GM12891 (cell line): Measurements from ENCODE around the gene ATF1.

ENCODE experiments used
- DNase-seq: peaks from one replicate; pipeline ENCODE4 v3.0.0; 2011; ENCODE audit warnings: low spot score; ENCODE audit not compliant: insufficient read length
- FAIRE-seq: peaks from 2 replicates; lab custom pipeline; 2011; peaks lifted over from hg19 to GRCh38; lab: Jason Lieb, UNC
- PAX5 ChIP-seq: IDR thresholded peaks from 2 replicates; pipeline ENCODE4 v1.6.1; 2011; ENCODE audit warnings: low read length, moderate library complexity, mild to moderate bottlenecking; ENCODE audit not compliant: insufficient read depth, severe bottlenecking
- POLR2A ChIP-seq: IDR thresholded peaks from 2 replicates; pipeline ENCODE4 v1.6.1; 2011; ENCODE audit warnings: low read depth, low read length, control low read depth
- POLR2AphosphoS5 ChIP-seq: IDR thresholded peaks from 2 replicates; pipeline ENCODE4 v1.6.1; 2011; ENCODE audit warnings: low read depth, low read length, control low read depth
- POU2F2 ChIP-seq: IDR thresholded peaks from 2 replicates; pipeline ENCODE4 v1.6.1; 2011; ENCODE audit warnings: low read depth, mild to moderate bottlenecking, control low read depth, low read length, moderate library complexity
- SPI1 ChIP-seq: IDR thresholded peaks from 2 replicates; pipeline ENCODE4 v1.6.1; 2011; ENCODE audit warnings: low read depth, low read length, control low read depth
- TAF1 ChIP-seq: IDR thresholded peaks from 2 replicates; pipeline ENCODE4 v1.6.1; 2011; ENCODE audit warnings: low read depth, low read length, control low read depth

Gene ATF1

DNA sequence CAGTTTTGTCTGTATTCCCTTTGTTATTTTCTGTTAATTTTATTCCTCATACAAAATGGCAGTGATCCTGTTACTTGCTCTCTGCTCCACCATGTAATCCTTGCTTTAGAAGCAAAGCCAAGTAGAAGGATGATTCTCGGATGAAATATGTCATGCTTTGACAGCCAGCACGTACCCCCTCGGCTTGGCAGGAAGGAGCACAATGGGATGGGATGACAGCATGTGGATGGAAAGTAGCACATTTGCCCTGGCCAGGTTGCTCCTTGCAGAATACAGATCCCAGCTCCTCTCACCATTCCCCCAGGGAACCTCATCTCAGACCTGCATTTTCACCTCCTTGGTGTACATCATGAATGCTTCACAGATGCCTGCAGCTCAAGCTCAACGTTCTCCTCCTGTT lies 35.1 kb upstream of the ATF1 start:
- TF ChIP-seq PAX5 (no peak), POLR2A (no peak), POLR2AphosphoS5 (no peak), POU2F2 (no peak), SPI1 (no peak), TAF1 (no peak)
- FAIRE-seq = no peak

DNA sequence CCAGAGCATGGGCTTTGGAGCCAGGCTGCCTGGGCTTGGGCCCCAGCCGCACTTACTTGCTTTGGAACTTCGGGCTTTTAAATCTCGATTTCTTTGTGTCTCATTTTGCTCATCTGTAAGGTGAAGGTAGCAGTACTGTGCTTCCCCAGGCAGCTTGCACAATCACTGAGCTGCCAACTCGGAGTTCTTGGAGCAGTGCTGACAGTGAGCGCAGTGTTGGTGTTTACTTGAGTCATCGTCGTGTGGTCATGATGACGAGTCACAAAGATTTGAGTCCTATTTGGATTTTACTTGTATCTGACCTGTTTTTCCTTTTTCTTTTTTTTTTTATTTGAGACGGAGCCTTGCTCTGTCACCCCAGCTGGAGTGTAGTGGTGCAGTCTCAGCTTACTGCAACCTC lies 31.3 kb upstream of the ATF1 start:
- no peak for DNase-seq
- no peak for FAIRE-seq
- TF ChIP-seq POU2F2 (no peak), POLR2AphosphoS5 (no peak), PAX5 (no peak), TAF1 (no peak)

More for the DNA sequence above, 35.1 kb upstream of the ATF1 start:
- DNase-seq = no peak

DNA sequence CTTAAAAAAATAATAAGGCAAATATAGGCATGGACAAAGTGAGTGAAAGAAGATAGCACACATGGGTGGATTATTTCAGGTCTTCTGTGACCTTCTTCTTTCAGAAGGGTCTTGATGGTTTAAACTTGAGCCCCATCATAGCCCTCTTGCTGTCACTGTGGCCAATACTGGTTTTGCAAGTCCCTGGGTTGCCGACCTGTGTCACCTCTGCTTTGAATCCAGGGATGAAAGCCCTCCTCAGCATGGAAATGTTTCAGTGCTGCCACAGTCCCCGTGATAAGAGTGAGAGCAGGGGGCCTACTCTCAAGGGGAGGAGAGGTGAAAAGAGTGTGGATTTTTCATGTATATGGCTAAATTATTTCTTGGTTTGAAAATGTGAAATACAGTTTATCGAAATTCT lies 30.2 kb upstream of the ATF1 start:
- DNase-seq (no peak), FAIRE-seq (no peak)
- TF ChIP-seq POLR2A (no peak), POU2F2 (no peak), SPI1 (no peak), POLR2AphosphoS5 (no peak), PAX5 (no peak), TAF1 (no peak)

DNA sequence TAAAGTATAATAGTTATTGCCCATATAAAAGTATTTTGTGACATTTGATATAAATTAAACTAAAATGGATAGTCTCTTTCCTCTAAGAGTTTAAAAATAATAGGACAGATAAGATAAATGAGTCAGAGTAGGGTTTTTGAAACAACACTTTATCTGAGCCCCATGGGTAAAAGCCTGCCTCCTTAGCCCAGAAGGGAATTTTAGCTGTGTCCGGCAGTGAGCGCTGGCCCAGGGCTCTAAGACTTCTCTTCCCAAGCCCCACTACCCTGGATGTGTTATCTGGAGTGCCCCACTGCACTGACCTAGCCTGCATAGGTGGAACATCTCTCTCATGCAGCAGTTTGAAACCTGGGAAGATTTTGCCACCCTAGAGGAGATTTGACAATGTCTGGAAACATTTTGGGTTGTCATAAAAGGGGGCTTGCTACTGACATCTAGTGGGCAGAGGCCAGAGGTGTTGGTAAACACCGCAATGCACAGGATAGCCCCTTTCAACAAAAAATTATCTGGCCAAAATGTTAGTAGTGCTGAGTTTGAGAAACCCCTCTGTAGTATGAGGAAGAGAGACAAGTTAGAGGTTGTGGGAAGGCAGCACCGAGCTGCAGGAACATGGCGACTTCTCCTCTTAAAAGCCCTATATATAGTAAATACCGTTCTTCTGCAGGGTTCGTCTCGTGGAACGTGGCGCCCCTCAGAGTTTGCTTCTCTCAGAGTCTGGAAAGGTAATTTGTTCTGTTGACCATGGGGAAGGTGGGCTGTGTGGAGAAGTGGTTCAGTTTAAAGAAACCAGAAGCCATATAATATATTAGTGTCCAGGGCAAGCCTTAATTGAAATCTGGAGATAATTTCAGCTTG lies 29.3 kb upstream of the ATF1 start:
- TF ChIP-seq POLR2AphosphoS5 (no peak), POLR2A (no peak), TAF1 (no peak), SPI1 (no peak), POU2F2 (no peak), PAX5 (no peak)
- peak; percentile 5 for DNase-seq
- FAIRE-seq = peak; percentile 68

DNA sequence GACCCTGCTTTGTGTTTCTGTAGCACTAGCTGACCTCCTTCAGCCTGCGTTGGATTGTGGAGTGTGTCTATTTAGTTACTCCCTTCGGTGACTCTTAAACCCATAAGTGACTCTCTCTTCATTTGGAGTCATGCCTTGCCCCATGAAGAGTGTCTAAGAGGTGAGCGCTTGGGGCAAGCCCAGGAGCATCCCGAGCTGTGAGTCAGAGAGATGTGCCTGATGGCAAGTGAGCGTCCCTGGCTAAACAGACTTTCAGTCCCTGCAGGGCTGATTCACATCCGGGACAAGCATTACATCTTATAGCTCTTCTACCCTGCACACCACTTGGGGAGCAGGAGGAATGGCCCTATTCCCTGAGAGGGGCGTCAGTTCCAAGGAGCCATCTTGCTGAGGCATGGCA lies 24.3 kb upstream of the ATF1 start:
- TF ChIP-seq POLR2AphosphoS5 (no peak), POU2F2 (no peak)
- DNase-seq (no peak), FAIRE-seq (no peak)

DNA sequence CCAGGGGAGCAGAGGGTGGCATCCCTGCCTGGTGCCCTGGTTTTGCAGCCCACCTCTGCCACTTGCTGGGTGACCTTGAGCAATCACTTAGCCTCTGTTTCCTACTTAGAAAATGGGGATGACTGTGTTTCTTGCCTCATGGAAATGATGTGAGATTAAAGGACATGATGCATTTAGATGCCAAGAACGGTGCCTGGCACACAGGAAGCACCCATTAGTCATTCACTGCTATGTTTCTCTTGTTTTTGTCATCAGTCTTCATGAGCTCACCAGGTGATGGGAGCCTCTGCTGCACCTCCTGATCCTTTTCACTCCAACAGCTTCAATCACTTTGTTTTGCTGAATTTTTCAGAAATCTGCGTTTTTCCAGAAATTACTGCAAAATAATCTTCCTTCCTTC lies 23.6 kb upstream of the ATF1 start:
- DNase-seq (no peak), FAIRE-seq (no peak)
- TF ChIP-seq POU2F2 (no peak), TAF1 (no peak)

DNA sequence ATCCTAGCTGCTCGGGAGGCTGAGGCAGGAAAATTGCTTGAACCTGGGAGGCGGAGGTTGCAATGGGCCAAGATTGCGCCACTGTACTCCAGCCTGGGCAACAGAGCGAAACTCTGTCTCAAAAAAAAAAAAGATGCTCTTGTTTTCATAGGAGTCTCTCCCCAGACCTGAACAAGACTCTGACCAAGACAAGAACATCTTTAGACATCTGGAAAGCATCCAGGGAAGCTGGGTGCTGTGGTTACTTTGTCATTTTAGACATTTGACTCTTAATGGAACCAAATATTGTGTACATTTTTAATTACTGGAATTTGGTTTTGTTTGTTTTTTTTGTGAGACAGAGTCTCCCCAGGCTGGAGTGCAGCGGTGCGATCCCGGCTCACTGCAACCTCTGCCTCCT lies 21.1 kb upstream of the ATF1 start:
- FAIRE-seq (no peak), DNase-seq (no peak)
- TF ChIP-seq SPI1 (no peak), POU2F2 (no peak), TAF1 (no peak), POLR2AphosphoS5 (no peak), PAX5 (no peak), POLR2A (no peak)

DNA sequence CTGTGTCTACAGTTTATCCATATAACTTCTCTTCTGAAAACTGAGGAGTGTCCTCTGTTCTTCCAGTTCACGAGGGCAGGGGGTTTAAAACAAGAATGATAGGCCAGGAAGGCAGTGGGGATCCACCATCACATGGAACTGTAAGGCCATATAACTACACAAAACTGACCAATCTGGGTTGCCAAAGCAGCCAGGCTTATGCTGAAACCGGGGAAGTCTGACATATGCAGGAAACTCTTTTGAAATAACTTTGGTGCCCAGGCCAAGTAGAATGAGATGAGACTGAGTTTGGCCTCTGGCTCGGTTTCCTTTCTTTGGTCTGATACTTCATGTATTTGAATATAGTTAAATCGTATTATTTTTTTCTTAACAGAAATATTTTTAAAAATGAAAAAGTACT lies 18.0 kb upstream of the ATF1 start:
- DNase-seq (no peak), FAIRE-seq (no peak)
- TF ChIP-seq TAF1 (no peak), POLR2A (no peak), SPI1 (no peak), PAX5 (no peak), POU2F2 (no peak), POLR2AphosphoS5 (no peak)

DNA sequence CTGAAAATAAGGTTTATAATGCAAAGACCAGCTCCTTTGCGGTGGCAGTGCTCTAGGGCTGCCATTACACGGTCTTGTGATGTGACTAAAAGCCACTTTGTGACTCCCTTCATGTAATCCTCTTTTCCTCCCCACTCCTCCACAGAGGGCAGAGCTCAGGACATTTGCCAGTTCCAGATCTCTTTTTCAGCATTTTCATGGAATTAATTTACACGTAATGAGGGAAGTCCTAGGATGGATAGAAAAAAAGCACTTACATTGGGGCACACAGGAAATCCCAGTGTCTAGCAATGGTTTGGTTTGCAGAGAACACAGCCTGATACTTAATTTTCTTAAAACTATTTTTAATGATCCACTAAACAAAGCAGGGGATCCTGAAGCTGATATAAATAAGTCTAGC lies 17.5 kb upstream of the ATF1 start:
- TF ChIP-seq POLR2A (no peak), SPI1 (no peak), POU2F2 (no peak), PAX5 (no peak), TAF1 (no peak), POLR2AphosphoS5 (no peak)
- FAIRE-seq = no peak
- DNase-seq = no peak

DNA sequence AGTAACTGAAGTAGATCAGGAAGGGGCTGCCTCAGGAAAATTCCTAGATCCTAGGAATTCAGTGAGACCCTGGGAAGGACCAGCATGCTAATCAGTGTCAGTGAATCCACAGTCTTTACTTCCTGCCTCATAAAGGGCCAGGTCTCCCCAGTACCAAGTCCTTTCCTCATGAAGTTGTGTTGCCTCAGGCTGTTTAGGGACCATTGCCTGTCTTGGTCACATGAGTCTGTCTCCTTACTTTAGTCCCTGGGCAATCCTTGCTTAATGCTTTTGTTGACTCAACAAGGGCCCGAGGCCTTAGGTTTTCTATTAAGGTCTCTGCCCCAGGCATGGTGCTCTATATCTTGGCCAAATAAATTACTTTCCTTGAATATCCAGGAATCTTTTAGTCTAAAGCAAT lies 16.1 kb upstream of the ATF1 start:
- no peak for DNase-seq
- no peak for FAIRE-seq
- TF ChIP-seq POLR2A (no peak), SPI1 (no peak), POLR2AphosphoS5 (no peak), POU2F2 (no peak), PAX5 (no peak), TAF1 (no peak)

DNA sequence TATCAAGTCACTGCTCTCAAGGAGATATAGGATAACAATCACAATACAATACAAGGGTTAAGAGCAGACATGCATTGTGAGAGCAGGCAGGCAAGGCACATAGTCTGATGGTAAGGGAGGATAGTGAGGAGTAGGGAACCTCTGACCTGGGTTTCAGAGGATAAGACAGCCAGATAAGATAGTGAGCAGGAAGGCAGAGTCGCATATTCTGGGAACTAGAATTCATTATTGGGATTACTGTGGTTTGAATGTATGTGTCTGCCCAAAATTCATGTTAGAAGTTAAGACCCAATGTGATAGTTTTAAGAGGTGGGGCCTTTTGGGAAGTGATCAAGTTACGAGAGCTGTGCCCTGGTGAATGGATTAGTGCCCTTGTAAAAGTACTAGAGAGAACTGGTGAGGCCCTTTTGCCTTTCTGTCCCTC lies 14.4 kb upstream of the ATF1 start:
- TF ChIP-seq POLR2A = no peak
- TF ChIP-seq POU2F2 = no peak
- no peak for TF ChIP-seq TAF1
- TF ChIP-seq PAX5 = no peak
- TF ChIP-seq SPI1 = no peak
- no peak for TF ChIP-seq POLR2AphosphoS5
- DNase-seq (no peak), FAIRE-seq (no peak)
